ENCODE data around the gene HIBADH.

DNA sequence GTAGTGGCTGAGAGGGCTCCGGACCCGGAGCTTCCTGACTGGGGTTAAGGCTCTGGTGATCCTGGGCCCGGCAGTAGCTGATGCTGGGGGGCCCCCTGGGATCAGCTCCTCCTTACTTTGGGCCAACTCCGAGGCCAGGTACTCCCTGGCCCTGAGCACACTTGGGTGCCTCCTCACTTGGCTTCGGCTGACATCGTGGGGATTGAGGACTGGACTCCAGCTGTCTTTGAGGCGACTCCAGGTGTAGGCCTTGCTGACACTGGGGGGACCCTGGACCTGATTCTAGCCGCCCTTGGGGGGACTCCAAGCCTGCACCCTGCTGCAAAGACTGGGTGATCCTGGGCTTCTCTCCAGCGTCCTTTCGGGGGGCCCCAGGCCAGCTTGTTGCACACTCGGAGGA is 170.5 kb downstream of the HIBADH start:
- no peak for TF ChIP-seq RFX5 (IDR thresholded peaks at IDR 0.05; ENCODE audit: low read depth, low read length)
- TF ChIP-seq, protein P1, sequence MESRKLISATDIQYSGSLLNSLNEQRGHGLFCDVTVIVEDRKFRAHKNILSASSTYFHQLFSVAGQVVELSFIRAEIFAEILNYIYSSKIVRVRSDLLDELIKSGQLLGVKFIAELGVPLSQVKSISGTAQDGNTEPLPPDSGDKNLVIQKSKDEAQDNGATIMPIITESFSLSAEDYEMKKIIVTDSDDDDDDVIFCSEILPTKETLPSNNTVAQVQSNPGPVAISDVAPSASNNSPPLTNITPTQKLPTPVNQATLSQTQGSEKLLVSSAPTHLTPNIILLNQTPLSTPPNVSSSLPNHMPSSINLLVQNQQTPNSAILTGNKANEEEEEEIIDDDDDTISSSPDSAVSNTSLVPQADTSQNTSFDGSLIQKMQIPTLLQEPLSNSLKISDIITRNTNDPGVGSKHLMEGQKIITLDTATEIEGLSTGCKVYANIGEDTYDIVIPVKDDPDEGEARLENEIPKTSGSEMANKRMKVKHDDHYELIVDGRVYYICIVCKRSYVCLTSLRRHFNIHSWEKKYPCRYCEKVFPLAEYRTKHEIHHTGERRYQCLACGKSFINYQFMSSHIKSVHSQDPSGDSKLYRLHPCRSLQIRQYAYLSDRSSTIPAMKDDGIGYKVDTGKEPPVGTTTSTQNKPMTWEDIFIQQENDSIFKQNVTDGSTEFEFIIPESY (CRISPR knock-in tag; IDR thresholded peaks at IDR 0.05): no peak
- TF ChIP-seq ZNF586 (CRISPR knock-in tag; conservative IDR thresholded peaks at IDR 0.05): no peak
- TF ChIP-seq ZBTB7A (IDR thresholded peaks at IDR 0.05; ENCODE audit: borderline replicate concordance, control insufficient read depth, low read depth, low read length): no peak
- TF ChIP-seq, protein P2, sequence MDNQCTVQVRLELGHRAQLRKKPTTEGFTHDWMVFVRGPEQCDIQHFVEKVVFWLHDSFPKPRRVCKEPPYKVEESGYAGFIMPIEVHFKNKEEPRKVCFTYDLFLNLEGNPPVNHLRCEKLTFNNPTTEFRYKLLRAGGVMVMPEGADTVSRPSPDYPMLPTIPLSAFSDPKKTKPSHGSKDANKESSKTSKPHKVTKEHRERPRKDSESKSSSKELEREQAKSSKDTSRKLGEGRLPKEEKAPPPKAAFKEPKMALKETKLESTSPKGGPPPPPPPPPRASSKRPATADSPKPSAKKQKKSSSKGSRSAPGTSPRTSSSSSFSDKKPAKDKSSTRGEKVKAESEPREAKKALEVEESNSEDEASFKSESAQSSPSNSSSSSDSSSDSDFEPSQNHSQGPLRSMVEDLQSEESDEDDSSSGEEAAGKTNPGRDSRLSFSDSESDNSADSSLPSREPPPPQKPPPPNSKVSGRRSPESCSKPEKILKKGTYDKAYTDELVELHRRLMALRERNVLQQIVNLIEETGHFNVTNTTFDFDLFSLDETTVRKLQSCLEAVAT (IDR thresholded peaks at IDR 0.05): no peak
- no peak for TF ChIP-seq SP1 (CRISPR knock-in tag; IDR thresholded peaks at IDR 0.05)
- no peak for TF ChIP-seq SAP30 (IDR thresholded peaks at IDR 0.05; ENCODE audit: borderline replicate concordance, insufficient read depth, low read depth, low read length, poor library complexity, severe bottlenecking)
- no peak for TF ChIP-seq ZKSCAN8 (CRISPR knock-in tag; IDR thresholded peaks at IDR 0.05)
- TF ChIP-seq, protein P3, sequence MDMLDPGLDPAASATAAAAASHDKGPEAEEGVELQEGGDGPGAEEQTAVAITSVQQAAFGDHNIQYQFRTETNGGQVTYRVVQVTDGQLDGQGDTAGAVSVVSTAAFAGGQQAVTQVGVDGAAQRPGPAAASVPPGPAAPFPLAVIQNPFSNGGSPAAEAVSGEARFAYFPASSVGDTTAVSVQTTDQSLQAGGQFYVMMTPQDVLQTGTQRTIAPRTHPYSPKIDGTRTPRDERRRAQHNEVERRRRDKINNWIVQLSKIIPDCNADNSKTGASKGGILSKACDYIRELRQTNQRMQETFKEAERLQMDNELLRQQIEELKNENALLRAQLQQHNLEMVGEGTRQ (CRISPR knock-in tag; IDR thresholded peaks at IDR 0.05): no peak
- TF ChIP-seq FOS (IDR thresholded peaks at IDR 0.05; ENCODE audit: extremely low read depth, insufficient read length): no peak
- TF ChIP-seq, protein P4, sequence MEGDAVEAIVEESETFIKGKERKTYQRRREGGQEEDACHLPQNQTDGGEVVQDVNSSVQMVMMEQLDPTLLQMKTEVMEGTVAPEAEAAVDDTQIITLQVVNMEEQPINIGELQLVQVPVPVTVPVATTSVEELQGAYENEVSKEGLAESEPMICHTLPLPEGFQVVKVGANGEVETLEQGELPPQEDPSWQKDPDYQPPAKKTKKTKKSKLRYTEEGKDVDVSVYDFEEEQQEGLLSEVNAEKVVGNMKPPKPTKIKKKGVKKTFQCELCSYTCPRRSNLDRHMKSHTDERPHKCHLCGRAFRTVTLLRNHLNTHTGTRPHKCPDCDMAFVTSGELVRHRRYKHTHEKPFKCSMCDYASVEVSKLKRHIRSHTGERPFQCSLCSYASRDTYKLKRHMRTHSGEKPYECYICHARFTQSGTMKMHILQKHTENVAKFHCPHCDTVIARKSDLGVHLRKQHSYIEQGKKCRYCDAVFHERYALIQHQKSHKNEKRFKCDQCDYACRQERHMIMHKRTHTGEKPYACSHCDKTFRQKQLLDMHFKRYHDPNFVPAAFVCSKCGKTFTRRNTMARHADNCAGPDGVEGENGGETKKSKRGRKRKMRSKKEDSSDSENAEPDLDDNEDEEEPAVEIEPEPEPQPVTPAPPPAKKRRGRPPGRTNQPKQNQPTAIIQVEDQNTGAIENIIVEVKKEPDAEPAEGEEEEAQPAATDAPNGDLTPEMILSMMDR (IDR thresholded peaks at IDR 0.05 in 2 of 3, conservative IDR thresholded peaks at IDR 0.05 in 1 of 3; ENCODE audit: insufficient read depth in 2 of 3, low read depth in 1 of 3, low read length in 3 of 3): no peak
- no peak for TF ChIP-seq POLR2AphosphoS2 (IDR thresholded peaks at IDR 0.05; ENCODE audit: low read length)
- no peak for TF ChIP-seq ZNF780A (CRISPR knock-in tag; IDR thresholded peaks at IDR 0.05)
- no peak for TF ChIP-seq FOXJ3 (CRISPR knock-in tag; IDR thresholded peaks at IDR 0.05)
